Body of pancreas (tissue), 4 donors: ENCODE data around the gene GALNT8. TPM values are rescaled to one million over a fixed set of nuclear protein-coding genes. Genes with fewer than 3 reads are reported as not detected.

ENCODE experiments used
- ATAC-seq: fragments of 150-250 bp; one replicate; pipeline ENCODE4 v1.9.1; 2016
- DNase-seq, 4 donors: peaks; one replicate each; pipeline ENCODE4 v3.0.0-alpha.2; 2019
- H3K27ac ChIP-seq, 4 donors: fragments of 200-600 bp; sonication (generic); 1 replicate in 3 of 4; 2 replicates in 1 of 4; pipeline versions ENCODE4 v1.5.1 to v1.6.1; 2016 to 2019; ENCODE audit warnings: mild to moderate bottlenecking in 1 of 4, mixed read lengths in 1 of 4, moderate library complexity in 1 of 4
- H3K27me3 ChIP-seq, 2 donors: fragments of 200-600 bp; sonication (generic); one replicate each; pipeline ENCODE4 v1.6.0; 2016; ENCODE audit warnings: mild to moderate bottlenecking in 1 of 2
- H3K36me3 ChIP-seq, 2 donors: fragments of 200-600 bp; sonication (generic); replicated peaks in 1 of 2; 2 replicates each; pipeline ENCODE4 v1.5.1; 2016; ENCODE audit warnings: low read depth in 2 of 2; ENCODE audit not compliant: insufficient read depth in 1 of 2
- H3K4me1 ChIP-seq: fragments of 200-600 bp; sonication (generic); one replicate; pipeline ENCODE4 v1.6.0; 2016
- H3K4me3 ChIP-seq, 2 donors: fragments of 200-600 bp; sonication (generic); 1 replicate in 1 of 2; 2 replicates in 1 of 2; pipeline ENCODE4 v1.5.1; 2016 to 2019
- H3K9me3 ChIP-seq, 3 donors: fragments of 200-600 bp; sonication (generic); 1 replicate in 2 of 3; 2 replicates in 1 of 3; pipeline ENCODE4 v1.5.1; 2016
- CTCF ChIP-seq, 7 experiments: fragments of 450-650 bp in 4 of 7; fragments of 200-600 bp in 3 of 7; sonication (generic) in 3 of 7; IDR thresholded peaks; one replicate each; pipeline ENCODE4 v1.5.1; 2016 to 2019; ENCODE audit warnings: antibody characterized with exemption in 7 of 7
- POLR2A ChIP-seq, 3 donors: fragments of 450-650 bp; IDR thresholded peaks; one replicate each; pipeline ENCODE4 v1.6.1; 2016; ENCODE audit warnings: antibody characterized with exemption in 3 of 3, mild to moderate bottlenecking in 2 of 3
- WGBS, 2 donors: methylation state at CpG; one replicate each; pipeline ENCODE4 v1.1.5; 2017; 5-methylcytosine and 5-hydroxymethylcytosine counted together
- intact Hi-C: fragments of 100-400 bp; cut with DNase I; formaldehyde crosslinking; loops from one replicate; pipeline ENCODE4 v1.15.1; 2023
- total RNA-seq, 2 donors: library from RNA; depleted of rRNA; stranded (reverse); fragments of >200 nt; gene quantifications; one replicate each; pipeline ENCODE4 v1.1.0, GENCODE V29; 2016

GALNT8 gene
- total RNA-seq, 2 donors from 2014 or later = 0.52 to 1.3 TPM

- no peak for DNase-seq
- Histone ChIP-seq H3K4me1 (no peaks in the 10 kb centered on the region), H3K27me3 (no peaks in the 10 kb centered on the region), H3K27ac (no peak overlapping the region), H3K4me3 (no peak overlapping the region), H3K9me3 (no peaks in the 10 kb centered on the region), H3K36me3 (no peaks in the 10 kb centered on the region)
- no peak for ATAC-seq
- 81 to 88% methylated on average over 9 of the region's 9 CpGs for WGBS, 2 donors
- intact Hi-C loops = no loop called here
- no peak for TF ChIP-seq POLR2A (IDR thresholded peaks at IDR 0.05)
- TF ChIP-seq CTCF (IDR thresholded peaks at IDR 0.05) = no peak
Measured at GRCh38 chr12:4789776-4790175, 69.6 kb downstream of the GALNT8 start.

GRCh38 chr12:4791497-4791896 lies 71.3 kb downstream of the GALNT8 start:
- no peak overlapping the region for H3K27ac ChIP-seq
- H3K4me3 ChIP-seq = no peak overlapping the region
- intact Hi-C loops = no loop called here
- no peak for DNase-seq
- no peaks in the 10 kb centered on the region for H3K9me3 ChIP-seq
- no peaks in the 10 kb centered on the region for H3K4me1 ChIP-seq
- H3K36me3 ChIP-seq = no peaks in the 10 kb centered on the region
- TF ChIP-seq CTCF (IDR thresholded peaks at IDR 0.05) = no peak
- TF ChIP-seq POLR2A (IDR thresholded peaks at IDR 0.05) = no peak
- WGBS, 2 donors = 91 to 94% methylated on average over 3 of the region's 3 CpGs
- H3K27me3 ChIP-seq = no peaks in the 10 kb centered on the region
- ATAC-seq = no peak

- H3K4me3 ChIP-seq = no peak overlapping the region
- H3K36me3 ChIP-seq = no peaks in the 10 kb centered on the region
- no peak overlapping the region for H3K27ac ChIP-seq
- H3K9me3 ChIP-seq = no peaks in the 10 kb centered on the region
- H3K27me3 ChIP-seq = no peaks in the 10 kb centered on the region
- 65 to 83% methylated on average over 3 of the region's 3 CpGs for WGBS, 2 donors
- TF ChIP-seq POLR2A (IDR thresholded peaks at IDR 0.05) (no peak), CTCF (IDR thresholded peaks at IDR 0.05) (no peak)
- no peak for DNase-seq
- no peaks in the 10 kb centered on the region for H3K4me1 ChIP-seq
- intact Hi-C loops = no loop called here
- ATAC-seq = no peak
Measured at GRCh38 chr12:4794491-4794890, 74.3 kb downstream of the GALNT8 start.

- H3K27ac ChIP-seq = no peak overlapping the region
- H3K4me3 ChIP-seq = no peak overlapping the region
- 65 to 72% methylated on average over 9 of the region's 9 CpGs for WGBS, 2 donors
- TF ChIP-seq POLR2A (IDR thresholded peaks at IDR 0.05) (no peak), CTCF (IDR thresholded peaks at IDR 0.05) (no peak)
- no peaks in the 10 kb centered on the region for H3K4me1 ChIP-seq
- DNase-seq = no peak
- intact Hi-C loops = no loop called here
- no peaks in the 10 kb centered on the region for H3K27me3 ChIP-seq
- H3K36me3 ChIP-seq = no peaks in the 10 kb centered on the region
- H3K9me3 ChIP-seq = no peaks in the 10 kb centered on the region
- ATAC-seq = no peak
Measured at GRCh38 chr12:4796216-4796615, 76.0 kb downstream of the GALNT8 start.

- no peak overlapping the region for H3K4me3 ChIP-seq
- intact Hi-C loops = no loop called here
- ATAC-seq (no peak), DNase-seq (no peak)
- H3K27me3 ChIP-seq = no peaks in the 10 kb centered on the region
- no peaks in the 10 kb centered on the region for H3K36me3 ChIP-seq
- TF ChIP-seq CTCF (IDR thresholded peaks at IDR 0.05) = no peak
- TF ChIP-seq POLR2A (IDR thresholded peaks at IDR 0.05) = no peak
- H3K27ac ChIP-seq = no peak overlapping the region
- no peaks in the 10 kb centered on the region for H3K4me1 ChIP-seq
- H3K9me3 ChIP-seq = no peaks in the 10 kb centered on the region
- WGBS, 2 donors = 32 to 45% methylated on average over 9 of the region's 9 CpGs
Measured at GRCh38 chr12:4796694-4797482, 76.7 kb downstream of the GALNT8 start.
